ENCODE measurements around the gene CGRRF1.

Gene CGRRF1

DNA sequence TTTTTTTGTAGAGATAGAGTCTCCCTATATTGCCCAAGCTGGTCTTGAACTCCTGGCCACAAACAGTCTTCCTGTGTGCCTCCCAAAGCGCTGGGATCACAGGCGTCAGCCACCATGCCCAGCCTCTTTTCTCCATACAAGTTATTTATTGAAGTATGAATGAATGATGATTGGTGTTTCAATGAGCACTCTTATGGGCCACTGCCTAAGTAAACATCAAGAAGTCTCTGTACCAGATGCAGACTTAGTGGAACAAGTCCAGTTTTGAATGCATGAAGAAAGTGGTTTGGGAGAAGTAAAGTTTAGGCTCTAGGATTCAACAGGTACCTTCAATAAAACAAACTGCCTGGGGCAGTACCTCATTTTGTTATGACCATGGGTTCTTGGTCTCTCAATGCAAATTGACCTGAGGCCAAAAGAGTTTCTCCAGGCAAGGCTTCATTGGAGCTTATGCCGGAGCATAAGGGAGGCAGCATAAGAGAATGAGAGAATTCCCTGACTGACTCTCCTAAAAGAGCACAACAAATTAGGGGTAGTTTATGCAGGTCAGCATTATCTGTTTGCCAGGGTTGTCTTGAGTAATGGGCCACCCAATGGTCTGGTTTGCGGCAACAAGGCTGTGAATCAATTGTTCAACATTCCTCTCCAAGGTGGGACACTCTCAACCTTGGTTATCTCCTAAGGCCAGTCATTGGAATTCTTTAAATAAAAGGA is 19.8 kb upstream of the CGRRF1 start:
- DNase-seq, result no peak

DNA sequence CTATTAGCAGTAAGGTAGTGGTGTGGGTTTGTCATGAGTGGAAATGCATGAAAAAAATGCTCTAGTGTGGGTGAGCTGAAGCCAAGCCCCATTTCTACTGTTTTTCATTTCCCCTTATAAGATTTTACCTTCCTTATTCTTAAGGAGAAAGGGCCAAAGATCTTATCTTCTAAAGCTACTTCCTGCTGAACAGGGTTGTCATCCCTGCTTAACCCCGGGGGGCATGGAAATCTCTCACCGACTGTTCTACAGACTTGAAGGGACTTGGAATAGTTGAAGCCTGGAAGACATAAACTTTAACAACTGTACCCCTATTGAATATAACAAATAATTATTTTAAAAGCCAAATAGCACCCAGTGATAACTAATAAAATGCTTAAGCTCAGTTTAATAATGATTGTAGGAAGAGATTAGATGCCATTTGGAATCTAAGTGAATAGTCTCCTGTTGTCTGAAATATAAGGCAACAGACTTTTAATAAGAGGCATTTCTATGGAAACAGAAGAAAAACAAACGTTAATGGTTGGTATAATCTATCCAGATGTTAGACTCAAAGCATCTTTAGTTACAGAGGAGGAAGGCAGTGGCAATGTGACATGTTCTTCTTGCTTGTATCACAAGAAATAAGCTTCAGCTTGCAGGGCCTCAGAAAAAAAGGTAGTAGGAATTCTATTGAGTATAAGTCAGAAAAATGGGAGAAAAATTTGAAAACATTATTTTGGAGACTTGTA is 19.1 kb upstream of the CGRRF1 start:
- no peak for DNase-seq

DNA sequence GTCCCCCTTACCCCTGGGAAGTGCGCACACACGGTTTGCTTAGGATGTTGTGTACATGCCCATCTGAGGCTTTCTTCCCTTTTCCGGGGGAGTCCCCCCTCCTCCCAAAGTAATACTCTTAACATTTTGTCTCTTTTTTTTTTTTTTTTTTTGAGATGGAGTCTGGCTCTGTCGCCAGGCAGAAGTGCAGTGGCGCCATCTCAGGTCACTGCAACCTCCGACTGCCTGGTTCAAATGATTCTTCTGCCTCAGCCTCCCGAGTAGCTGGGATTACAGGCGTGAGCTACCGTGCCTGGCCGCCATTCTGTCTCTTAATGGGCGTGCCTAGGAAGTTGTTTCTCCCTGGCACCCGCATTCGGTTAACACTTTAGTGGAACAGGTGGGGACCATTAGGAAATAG is 16.4 kb upstream of the CGRRF1 start:
- no peak for DNase-seq

DNA sequence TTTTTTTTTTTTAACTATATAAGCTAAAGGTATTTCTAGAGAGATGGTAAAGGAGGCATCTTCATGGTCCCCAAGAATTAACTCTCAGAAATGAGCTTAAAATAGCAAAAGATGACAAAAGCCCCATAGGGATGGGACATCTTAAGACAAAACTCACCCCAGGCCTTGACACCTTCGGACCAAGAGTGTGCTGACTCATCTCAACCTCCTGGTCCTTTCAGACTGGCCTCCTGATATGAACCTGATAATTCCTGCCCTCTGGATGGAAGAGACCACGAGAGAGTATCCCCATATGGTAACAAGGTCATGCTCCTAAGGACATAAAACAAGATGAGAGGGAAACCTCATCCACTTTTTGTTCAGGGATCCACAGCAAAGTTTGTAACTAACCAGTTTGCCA is 12.5 kb upstream of the CGRRF1 start:
- no peak for DNase-seq

DNA sequence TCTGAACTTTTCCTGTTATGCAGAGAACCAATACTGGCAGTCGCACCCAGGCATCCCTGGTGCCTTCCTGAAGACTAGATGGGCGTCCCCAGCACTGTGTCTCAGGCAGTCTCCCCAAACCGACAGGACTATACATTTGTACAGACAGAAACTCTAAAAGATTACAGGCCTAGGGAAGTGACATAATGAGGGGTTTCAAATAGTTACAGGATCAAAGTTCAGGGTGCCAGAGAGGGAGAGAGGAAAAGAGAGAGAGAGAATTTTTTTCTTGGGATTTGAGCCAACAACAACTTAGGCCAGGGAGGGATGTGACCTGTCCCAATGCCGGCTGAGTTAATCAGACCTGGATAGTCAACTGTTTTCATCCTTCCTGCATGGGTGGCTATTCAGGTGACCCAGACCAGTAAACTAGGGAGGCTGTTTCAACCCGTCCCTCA is 11.6 kb upstream of the CGRRF1 start:
- DNase-seq, result no peak

DNA sequence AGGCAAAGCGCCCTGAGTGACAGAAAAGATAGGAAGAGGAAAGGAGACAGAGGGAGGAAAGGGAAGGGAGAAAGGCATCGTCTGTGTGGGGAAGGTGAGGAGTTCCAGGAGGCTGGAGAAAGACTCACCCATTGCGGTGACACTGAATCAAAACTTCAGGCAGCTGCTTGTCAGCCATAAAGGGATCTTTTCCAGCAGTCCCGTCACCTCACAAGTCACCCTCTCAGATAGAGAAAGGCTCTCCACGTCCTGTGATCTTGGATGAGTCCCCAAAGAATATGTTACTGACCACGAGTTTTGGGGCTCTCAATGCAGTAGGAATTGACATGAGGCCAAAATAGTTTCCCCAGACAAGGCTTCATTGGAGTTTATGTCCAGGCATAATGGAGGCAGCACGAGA is 11.1 kb upstream of the CGRRF1 start:
- DNase-seq, result no peak

DNA sequence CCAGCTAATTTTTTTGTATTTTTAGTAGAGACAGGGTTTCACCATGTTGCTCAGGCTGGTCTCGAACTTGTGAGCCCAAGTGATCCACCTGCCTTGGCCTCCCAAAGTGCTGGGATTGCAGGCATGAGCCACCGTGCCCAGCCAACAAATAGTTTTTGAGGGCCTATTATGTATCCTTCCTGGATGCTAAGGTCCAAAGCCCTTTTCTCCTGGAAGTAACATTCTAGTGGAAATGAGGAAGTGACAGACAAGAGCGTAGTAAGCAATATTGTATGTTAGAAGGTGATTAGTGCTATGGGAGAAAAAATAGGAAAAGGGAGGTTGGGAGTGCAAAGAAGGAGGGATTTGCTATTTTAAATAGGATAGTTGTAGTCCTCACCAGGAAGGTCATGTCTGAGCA is 9.0 kb upstream of the CGRRF1 start:
- DNase-seq, result no peak

DNA sequence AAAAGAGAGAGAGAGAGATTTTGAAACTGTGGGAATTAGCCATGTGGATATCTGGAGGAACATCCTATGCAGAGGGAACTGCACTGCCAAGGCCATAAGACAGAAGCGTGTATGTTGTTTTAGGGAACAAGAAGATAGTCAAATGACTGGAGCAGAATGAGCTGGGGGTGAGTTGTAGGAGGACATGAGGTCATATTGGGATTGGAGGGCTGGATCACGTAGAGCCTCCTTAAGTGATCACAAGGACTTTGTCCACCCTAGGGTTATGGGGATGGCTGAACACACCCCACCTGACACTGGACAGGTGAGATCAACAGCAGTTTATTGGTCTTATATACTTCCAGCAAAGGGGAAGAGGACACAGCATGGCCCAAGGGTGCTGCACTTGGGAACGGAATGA is 8.2 kb upstream of the CGRRF1 start:
- DNase-seq, result no peak

DNA sequence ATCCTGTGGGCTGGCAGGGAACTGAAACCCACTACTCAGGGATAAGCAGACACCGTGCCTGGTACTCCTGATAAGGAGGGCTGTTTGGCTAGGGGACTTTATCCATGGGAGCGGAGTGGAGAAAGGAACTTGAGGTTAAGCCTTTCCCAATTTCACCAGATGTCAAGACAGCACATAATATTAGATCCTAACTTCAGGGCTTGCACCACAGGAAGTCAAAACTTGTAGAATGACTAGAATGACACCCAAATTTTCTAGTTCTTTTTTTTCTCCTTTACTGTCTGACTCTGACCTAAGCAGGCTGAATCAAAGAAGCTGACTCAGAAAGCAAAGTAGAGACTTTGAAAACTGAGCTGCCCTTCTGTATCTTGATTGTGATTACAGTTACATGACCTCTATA is 7.1 kb upstream of the CGRRF1 start:
- no peak for DNase-seq

DNA sequence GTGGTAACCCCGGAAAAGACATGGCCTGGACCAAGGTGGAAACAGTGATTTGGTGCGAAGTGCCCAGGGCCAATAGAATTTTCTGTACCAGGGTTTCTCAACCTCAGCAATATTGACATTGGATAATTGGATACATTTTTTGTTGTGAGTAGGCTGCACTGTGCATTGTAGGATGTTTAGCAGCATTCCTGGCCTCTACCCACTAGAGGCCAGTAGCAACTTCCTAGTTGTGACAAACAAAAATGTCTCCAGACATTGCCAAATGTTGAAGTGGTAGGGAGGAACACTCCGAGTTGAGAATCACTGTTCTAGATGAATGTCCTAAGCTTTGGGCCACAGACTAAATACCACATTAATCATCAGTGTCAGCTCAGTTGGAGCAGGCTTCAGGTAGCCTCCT is 6.2 kb upstream of the CGRRF1 start:
- no peak for DNase-seq

DNA sequence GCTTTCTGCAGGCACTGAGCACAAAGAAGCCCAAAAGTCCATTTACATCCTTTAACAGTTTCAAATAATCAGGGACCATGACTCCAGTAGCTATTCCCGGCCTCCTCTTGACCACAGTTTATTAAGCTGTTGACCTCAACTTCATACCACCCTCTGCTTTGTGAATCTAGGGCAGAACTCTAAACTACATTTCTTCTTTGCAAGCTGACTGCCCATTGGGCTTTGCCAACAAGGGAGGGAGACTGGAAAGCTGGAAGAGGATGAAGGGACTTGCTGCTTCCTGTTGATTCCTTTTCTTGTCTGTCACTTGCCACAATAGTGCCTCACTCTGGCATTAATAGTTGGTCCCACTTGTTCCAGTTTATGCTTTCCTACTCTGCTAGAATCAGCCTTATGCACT is 2.7 kb downstream of the CGRRF1 start:
- DNase-seq, result no peak

DNA sequence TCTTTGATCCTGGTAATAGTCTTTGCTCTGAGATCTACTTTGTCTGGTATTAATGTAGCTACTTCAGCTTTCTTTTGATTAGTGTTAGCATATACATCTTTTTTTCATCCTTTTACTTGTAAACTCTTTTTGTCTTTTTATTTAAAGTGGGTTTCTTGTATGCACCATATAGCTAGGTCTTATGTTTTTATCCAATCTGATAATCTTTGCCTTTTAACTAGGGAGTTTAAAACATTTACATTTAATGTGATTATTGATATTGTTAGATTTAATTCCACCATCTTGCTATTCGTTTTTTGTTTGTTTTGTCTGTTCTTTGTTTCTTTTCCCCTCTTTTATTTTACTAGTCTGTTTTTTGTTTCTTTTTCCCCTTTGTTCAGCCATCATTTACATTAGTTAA is 6.0 kb downstream of the CGRRF1 start:
- no peak for DNase-seq

DNA sequence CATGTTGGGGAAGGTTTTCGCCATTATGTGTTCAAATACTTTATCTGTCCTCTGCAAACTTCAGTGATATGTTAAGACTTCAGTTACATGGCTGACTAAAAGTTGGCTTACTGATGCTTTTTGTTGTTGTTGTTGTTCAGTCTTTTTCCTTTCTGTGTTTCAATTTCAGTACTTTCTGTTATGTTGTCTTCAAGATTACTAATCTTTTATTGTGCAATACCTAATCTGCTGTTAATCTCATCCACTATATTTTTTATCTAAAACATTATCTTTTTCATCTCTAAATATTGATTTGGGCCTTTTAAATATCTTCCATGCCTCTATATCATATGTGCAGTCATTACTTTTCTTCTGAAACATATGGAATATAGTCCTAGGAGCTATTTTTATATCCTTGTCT is 7.0 kb downstream of the CGRRF1 start:
- DNase-seq, result no peak

DNA sequence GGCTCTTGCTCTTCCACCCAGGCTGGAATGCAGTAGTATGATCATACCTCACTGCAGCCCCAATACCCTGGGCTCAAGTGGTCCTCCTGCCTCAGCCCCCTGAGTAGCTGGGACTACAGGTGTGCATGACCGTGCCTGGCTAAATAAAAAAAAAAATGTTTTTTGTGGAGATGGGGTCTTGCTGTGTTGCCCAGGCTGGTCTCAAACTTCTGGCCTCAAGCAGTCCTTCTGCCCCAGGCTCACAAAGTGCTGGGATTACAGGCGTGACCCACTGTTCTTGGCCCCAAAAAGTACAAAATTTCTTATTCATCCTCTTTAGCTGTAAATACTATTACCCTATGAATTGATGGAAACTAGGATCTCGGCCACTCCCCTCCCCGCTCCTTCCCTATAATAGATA is 14.7 kb downstream of the CGRRF1 start:
- no peak for DNase-seq

DNA sequence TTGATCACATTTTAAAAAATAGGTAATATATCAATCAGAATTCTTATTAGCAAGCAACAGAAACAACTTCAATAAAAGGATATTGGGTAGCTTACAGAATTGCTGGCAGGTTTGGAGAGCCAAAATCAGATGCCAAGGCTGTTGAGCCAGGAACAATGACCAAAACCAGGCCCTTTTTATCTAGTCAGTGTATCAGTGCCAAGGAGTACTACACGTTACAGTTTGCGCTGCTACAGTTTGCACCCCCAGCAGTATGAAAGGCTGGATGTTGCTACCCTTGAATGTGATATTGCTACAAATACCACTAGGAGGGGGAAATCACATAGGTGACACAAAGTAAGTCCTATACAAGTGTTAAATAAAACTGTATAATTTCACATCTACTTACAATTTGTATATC is 19.3 kb downstream of the CGRRF1 start:
- no peak for DNase-seq

DNA sequence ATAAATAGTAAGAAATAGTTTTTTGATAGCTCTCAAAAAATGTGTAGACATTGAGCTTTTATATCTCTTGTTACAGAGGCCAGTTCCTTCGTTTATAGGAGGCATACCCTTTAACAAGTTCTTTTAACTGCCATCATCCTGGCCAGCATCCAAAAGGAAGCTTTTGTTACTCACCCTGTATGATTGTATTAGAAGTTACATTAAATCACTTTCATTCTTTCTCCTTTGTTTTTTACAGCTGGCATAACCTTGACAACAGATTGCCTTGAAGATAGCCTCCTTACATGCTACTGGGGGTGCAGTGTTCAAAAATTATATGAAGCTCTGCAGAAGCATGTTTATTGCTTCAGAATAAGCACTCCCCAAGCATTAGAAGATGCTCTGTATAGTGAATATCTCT is 20.1 kb downstream of the CGRRF1 start:
- DNase-seq, result no peak

DNA sequence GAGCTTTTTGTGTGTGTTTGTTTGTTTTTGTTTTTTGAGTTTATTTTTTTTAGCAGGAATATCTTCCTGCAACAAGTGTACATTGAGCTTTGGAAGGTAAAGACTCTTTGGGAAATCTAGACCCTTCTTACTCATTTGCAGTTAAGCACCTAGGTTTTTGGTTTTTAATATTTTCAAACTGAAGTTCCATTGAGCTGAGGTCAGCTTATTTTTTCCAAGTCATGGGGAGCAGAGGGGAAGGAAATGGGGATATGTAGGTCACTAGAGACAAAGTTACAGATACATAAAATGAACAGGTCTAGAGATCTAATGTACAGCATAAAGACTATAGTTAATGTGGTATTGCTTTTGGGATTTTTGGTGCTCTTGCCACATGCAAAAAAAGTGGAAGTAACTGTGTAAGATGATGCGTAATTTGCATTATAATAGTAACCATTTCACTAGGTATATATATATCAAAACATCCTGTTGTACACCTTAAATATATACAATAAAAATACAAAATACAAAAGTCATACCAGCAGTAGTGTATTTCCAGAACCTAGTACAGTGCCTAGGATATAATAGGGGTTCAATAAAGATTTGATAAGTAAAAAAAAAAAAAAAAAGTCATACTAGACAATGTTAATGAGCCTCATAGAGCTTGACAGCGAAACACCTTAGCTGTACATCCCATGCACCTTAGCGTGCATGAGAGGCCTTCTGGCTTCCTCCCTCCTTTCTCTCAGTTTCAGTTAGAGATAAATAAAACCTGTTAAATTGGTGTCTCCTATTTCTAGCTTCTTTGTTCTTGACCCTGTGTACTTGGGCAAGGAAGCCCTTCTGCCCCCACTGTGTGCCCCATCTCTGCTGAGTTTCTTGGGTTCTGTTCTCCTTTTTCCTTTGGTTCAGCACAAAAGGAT is 22.7 kb downstream of the CGRRF1 start:
- DNase-seq, result no peak

DNA sequence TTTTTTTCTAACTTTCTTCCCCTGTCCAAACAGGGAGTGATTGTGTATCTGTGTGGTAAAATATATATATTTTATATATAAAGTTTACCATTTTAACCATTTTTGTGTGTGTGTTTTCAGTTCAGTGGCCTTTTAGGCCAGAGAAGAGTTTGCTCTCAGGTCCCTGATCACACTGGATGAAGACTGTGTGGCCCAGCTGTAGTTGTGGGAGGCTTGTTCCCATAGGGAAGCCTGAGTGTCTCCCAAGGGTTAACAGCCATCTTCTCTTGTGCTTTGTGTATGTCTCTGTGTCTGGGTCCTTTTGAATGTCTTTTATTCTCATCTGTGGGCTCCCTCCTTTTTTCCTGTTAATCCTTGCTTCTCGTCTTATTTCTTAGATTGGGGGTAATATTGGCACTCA is 23.4 kb downstream of the CGRRF1 start:
- DNase-seq, result no peak

DNA sequence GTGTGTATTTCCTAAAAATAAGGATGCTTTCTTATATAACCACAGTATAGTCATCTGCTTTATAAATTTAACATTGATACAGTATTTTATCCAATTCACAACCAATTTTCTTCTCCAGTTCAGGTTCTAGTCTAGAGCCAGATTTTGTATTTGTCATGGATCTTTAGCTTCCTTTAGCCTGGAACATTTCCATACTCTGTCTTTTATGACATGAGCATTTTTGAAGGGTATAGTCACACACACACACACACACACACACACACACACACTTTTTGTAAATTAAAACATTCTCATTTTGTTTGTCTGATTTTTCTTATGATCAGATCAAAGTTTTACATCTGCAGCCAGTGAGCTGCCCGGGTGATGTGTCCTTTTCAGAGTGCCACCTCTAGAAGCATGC is 25.4 kb downstream of the CGRRF1 start:
- DNase-seq, result no peak

DNA sequence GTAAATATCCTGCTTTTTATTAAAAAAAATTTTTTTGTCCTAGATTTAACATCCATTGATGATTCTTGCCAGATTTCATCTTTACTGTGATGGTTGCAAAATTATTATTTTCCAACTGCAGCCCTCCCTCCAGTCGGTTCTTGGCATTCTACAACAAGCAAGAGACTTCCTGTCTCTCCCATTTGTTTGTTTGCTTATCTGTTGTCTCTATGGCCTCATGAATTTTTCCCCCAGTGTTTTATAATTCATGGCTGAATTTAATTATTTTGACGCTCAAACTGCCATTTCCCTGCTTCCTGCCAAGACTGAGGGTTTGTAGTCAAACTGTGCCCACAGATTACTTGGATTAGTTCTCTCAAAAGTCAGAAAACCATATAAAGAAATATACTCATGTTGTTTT is 25.9 kb downstream of the CGRRF1 start:
- DNase-seq, result no peak

DNA sequence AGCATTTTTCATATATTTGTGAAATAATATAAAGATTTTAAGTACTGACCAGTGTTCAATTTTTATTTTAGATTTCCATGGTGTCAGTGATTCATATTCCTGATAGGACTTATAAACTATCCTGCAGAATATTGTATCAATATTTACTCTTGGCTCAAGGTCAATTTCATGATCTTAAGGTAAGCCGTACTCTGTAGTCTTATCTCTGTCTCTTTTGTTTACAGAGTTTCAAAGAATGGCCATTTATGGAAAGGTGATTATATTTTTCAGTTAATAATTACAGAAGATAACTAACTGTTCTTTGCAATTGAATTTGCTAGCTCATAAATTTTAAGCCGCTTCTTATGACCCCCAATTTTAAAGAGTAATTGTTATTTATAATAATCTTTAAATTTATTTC is 27.9 kb downstream of the CGRRF1 start:
- no peak for DNase-seq

DNA sequence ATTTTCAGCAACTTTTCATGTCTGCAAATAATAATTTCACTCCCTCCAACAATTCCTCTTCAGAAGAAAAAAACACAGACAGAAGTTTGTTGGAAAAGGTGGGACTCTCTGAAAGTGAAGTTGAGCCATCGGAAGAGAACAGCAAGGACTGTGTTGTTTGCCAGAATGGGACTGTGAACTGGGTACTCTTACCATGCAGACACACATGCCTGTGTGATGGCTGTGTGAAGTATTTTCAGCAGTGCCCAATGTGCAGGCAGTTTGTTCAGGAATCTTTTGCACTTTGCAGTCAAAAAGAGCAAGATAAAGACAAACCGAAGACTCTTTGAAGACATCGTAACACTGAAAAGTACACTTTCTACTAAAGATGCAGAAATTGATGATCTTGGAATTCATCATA is 28.3 kb downstream of the CGRRF1 start:
- no peak for DNase-seq

DNA sequence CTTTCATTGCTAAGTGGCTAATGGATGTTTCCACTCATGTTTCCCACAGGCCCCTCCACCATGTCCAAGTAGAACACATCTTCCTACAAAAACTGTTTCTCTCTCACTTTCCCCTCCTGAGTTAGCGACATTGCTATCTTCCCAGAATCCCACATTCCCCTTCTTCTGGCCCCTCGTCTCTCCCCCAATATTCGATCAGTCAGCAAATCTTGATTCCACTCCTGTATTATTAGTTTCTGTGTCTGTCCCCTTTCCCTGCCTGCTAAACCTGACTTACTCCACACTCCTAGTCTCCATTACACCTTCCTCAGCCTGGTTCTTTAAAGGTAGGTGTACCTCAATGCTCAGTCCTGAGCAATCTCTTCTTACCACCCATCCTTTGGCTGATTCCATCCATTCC is 37.9 kb downstream of the CGRRF1 start:
- DNase-seq, result no peak

DNA sequence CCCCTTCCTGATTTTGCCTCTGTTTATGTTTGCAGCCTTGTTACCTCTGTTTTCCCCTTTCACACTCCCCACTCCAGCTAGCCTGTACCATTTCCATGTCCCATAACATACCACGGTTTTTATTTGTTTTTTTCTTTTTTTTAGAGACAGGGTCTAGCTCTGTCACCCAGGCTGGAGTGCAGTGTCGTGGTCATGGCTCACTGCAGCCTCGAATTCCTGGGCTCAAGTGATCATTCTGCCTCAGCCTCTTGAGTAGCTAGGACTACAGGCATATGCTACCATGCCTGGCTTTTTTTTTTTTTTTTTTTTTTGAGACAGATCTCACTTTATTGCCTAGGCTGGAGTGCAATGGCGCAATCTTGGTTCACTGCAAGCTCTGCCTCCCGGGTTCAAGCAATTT is 38.8 kb downstream of the CGRRF1 start:
- DNase-seq, result no peak

Data from stimulated activated CD4-positive, alpha-beta T cell treated with anti-CD3 and anti-CD28 coated beads, Interleukin-4, amount 100 ng/mL, for 24 hours (primary cell).